Stimulated activated CD4-positive, alpha-beta T cell treated with anti-CD3 and anti-CD28 coated beads, Interleukin-15, amount 100 ng/mL, for 24 hours (primary cell): ENCODE measurements around the gene SZT2.
"Not testable (repeated sequence)": the region's sequence is repeated elsewhere in the genome, so short reads cannot be mapped to it uniquely, and the experiment has no call there.

Source experiments
- DNase-seq: peaks from one replicate; pipeline ENCODE4 v3.0.0-alpha.2; 2020

SZT2 gene

DNA sequence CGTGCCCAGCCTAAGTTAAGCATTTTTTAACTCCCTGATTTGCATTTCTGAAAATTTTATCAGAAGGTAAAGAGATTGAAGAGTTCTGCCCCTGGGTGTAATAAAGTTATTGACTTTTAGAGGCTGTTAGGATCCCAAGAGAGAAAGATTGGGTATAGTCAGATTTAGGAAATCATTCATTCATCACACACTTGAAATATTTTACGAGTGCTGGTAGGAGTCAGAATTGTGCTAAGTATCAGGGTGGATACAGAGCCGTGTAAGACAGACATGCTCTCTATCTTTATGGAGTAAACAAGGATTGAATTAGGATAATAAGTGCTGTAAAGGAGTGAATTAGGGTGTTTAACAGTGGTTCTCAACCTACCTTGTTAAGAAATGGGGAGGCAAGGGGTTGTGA, 3.0 kb downstream of the SZT2 start:
- no peak for DNase-seq

- DNase-seq: no peak
Measured at GRCh38 chr1:43395523-43395922, 5.8 kb downstream of the SZT2 start.

GRCh38 chr1:43396059-43396458, 6.4 kb downstream of the SZT2 start:
- DNase-seq: no peak

DNA sequence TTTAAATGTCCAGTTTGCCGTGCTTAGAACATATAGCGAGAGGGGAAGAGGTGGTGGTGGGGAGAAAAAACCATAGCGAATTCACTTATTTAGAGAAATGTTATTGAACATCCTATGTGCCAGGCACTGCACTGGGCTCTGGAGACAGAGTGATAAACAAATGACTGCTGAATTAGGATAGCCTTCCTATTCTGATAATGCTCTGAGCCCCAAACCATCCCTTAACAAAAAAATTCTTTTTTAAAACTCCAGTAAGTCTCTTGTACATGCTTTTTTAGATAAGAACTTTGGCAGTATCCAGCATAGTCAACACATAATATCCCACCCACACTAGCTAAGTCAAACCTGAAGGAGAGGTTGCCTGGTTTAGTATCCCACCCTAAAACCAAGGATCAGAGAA, 8.5 kb downstream of the SZT2 start:
- DNase-seq: no peak

DNA sequence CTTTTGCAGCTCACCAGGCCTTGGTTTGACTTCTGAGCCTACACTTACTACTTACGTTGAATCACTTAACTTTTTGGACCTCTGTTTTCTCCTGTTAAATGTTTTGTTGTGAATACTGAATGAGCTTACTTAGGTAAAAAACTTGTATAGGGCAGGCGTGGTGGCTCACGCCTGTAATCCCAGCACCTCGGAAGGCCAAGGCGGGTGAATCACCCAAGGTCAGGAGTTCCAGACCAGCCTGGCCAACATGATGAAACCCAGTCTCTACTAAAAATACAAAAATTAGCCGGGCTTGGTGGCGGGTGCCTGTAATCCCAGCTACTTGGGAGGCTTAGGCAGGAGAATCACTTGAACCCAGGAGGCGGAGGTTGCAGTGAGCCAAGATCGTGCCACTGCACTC, 10.7 kb downstream of the SZT2 start:
- DNase-seq: not testable (repeated sequence)

DNA sequence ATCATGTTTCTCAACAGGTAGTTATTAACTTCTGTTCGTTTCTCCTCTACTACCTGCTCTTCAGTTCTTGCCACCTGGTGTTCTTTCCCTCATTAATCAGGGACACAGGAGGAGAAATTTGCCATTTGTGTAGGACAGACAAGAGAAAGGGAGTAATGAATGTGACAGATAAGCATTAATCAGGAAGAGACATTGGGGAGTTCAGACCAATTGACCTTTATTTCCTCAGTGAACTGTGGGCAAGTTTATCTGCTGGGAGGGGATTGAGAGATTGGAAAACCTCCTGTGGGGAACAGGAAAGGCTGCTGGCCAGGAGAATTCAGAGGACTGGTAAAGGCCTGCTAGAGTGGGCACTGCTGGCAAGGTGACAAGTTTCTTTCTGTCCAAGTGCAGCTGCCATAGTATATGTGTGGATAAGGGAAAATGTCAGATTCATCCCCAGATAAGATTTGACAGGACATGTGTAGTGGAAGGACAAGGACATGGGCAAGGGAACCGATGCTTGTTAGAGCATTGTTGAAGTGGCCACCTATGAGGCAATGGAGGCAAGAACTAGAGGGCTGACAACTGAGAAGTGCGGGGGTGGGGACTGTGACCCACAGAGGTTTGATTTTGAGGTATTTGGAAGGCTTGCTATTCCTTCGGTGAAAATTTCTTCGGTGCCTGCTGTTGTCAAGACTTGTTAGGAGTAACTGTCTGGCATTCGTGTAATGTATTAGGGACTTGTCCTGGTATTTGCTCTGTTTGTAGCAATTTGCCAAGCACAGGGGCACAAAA, 12.6 kb downstream of the SZT2 start:
- DNase-seq: no peak

DNA sequence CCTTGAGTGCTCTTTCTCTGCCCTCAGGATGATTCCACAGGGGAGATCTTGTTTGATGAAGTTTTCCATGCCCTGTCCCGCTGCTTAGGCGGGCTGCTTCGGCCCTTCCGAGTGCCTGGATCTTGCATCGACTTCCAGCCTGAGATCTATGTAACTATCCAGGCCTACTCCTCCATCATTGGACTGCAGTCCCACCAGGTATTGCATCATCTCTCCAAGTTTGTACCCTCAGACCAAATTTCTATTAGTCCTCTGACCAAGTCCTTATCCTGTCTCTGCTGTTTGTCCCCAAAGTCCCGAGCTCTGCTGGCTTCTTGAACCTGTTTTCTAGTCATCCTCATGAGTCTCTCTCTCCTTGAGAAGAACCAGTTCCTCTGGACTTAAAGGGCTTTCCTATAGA, 14.7 kb downstream of the SZT2 start:
- DNase-seq: no peak

GRCh38 chr1:43405219-43405875, 15.6 kb downstream of the SZT2 start:
- DNase-seq: no peak

- DNase-seq: no peak
Measured at GRCh38 chr1:43405876-43406234, 16.2 kb downstream of the SZT2 start.

DNA sequence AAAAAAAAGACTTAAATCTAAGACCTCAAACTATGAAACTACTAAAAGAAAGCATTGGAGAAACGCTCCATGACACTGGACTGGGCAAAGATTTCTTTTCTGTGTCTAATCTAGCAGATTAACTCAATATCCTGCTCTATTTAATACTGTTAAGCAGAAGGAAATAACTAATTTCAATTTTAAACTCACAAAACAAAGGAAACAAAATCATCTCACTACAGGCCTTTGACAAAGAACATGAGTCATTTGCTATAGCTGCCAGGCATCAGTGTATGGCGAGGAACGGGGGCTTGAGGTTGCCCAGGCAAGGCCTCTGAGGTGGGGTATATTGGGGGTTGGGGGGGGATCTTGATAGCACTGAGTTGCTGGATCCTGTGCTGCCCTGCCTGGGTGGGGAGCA, 20.9 kb downstream of the SZT2 start:
- DNase-seq: no peak

GRCh38 chr1:43413426-43413825, 23.7 kb downstream of the SZT2 start:
- DNase-seq: not testable (repeated sequence)

- DNase-seq: peak; percentile 70
Measured at GRCh38 chr1:43414634-43415223, 25.0 kb downstream of the SZT2 start.

GRCh38 chr1:43415901-43416300, 26.2 kb downstream of the SZT2 start:
- no peak for DNase-seq

DNA sequence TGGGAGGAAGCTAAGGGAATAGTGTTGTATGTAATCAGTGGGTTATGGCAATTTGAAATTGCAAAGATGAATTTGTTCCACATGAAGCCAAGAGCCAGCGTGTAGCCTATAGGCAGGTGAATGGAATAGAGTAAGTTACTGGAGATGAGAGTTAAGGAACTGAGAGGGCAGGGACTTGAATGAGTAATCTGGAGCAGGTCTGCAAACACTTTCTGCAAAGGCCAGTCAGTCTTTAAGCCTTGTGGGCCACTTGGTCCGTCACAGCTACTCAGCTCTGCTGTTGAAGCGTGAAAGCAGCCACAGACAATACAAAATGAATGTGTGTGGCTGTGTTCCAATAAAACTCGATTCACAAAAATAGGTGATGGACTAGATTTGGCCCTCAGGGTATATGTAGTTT, 29.2 kb downstream of the SZT2 start:
- no peak for DNase-seq

DNA sequence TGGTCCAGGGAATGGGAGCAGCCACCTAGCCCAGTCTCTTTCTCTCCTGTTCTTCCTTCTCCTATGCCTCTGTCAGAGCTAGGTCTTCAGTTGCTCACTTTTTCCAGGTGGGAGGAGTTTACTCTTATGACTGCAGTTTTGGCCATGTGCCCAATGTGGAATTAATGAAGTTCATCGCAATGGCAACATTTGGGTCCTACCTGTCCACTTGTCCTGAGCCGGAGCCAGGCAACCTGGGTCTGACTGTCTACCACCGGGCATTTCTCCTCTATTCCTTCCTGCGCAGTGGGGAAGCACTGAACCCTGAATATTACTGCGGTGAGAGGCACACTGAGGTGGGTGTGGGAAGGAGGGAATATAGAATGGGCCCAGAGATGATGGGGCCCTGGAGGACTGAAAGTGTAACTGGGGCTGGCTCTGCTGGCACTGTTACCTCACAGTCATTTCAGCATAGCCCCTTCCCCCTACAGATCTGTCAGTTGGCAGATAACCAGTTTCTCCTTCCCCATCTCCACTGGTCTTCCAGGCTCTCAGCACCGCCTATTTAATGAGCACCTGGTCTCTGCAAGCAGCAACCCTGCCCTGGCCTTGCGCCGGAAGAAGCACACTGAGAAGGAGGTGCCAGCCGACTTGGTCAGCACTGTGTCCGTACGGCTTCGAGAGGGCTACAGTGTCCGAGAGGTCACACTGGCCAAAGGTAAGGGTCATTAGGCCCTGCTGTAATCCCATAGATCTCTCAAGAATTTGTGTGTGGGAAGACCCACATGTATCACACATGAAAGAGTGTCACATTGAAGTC, 30.1 kb downstream of the SZT2 start:
- DNase-seq: no peak

- no peak for DNase-seq
Measured at GRCh38 chr1:43420874-43421273, 31.2 kb downstream of the SZT2 start.

GRCh38 chr1:43421396-43421795, 31.7 kb downstream of the SZT2 start:
- no peak for DNase-seq

DNA sequence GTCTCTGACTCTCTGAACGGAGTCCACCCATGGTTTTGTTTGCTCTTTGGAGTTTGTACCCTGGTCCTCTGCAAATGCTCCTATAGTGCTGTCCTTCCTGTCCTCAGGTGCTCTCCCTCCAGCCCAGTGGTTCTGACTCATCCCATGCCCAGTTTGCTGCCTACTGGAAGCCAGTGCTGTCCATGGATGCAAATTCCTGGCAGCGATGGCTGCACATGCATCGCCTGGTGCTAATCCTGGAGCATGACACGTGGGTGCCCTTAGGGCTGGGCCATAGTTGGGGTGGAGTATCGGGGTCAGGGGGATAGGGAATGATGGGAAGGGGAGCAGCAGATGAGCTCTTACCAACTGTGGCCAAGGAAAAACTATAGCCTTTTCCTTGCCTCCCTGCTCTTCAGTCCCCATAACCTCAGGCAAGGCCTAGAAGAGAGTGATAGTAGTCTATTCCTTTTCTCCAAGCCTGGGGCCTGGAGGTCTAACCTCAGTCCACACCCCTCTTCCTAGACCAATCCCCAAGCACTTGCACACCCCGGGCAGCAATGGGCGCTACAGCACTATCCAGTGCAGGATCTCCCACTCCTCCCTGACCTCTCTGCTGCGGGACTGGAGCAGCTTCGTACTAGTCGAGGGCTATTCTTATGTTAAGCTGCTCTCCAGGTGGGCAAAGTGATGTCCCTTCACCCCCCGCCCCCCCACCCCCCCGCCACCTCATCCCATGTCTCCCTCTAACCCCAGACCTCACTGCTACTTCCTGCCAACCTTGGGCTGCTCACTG, 32.5 kb downstream of the SZT2 start:
- no peak for DNase-seq

DNA sequence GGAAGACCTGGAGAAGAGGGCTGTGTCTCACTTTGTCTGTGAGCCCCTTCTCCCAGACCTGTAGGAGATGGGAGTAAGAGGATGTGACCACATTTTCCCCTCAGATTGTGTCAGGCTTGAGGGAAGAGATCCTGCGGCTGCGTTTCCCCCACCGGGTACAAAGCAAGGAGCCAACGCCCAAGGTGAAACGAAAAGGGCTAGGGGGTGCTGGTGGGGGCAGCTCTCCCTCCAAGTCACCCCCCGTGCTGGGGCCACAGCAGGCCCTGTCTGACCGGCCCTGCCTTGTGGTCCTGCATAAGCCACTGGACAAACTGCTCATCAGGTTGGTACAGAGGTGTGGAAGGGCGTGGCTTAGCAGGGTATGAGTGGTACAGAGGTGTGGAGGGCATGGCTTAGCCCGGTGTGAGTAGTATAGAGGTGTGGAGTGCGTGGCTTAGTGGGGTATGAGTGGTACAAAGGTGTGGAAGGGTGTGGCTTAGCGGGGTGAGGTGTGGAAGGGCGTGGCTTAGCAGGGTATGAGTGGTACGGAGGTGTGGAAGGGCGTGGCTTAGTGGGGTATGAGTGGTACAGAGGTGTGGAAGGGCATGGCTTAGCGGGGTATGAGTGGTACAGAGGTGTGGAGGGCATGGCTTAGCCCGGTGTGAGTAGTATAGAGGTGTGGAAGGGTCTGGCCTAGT, 33.4 kb downstream of the SZT2 start:
- no peak for DNase-seq

DNA sequence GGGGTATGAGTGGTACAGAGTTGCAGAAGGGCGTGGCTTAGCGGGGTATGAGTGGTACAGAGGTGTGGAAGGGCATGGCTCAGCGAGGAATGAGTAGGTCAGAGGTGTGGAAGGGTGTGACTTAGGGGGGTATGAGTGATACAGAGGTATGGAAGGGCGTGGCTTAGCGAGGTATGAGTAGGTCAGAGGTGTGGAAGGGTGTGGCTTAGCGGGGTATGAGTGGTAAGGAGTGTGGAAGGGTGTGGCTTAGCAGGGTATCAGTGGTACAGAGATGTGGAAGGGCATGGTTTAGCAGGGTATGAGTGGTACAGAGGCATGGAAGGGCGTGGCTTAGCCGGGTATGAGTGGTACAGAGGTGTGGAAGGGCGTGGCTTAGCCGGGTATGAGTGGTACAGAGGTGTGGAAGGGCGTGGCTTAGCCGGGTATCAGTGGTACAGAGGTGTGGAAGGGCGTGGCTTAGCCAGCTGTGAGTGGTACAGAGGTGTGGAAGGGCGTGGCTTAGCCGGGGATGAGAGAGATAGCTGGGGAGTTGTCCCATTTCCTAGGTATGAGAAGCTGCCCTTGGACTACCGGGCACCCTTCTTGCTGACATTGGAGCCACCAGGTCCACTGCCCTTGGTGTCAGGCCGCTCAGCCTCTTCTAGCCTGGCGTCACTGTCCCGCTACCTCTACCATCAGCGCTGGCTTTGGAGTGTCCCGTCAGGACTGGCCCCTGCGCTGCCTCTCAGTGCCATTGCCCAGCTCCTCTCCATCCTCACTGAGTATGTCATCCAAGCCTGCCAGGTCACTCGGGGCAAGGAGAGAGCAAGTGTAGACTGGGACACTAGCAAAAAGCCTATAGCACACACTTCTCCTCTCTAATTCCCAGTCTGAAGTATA, 34.2 kb downstream of the SZT2 start:
- peak; percentile 19 for DNase-seq

DNA sequence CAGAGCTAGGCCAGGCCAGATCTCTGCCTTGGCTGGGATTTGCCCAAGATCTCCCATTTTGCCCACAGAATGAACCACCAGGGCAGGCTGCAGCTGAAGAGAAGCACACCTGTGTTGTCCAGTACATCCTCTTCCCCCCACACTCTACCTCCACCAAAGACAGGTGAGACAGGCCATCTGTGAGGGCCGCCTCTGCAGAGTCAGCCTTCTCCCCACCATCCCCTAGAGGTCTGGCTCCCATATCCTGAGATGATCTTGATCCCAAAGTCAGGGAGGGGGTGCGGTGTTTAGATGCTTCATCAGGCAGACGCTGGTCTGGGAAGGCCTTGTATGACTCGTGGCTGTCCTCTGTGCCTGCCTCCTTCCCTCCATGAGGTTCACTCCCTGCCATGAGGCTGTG, 35.3 kb downstream of the SZT2 start:
- no peak for DNase-seq
